H9 (cell line): Measurements from ENCODE around the gene UTP4. TPM values are rescaled to one million over a fixed set of nuclear protein-coding genes. Genes with fewer than 3 reads are reported as not detected.
"Not testable (repeated sequence)": the region's sequence is repeated elsewhere in the genome, so short reads cannot be mapped to it uniquely, and the experiment has no call there.

Experiments
- DNase-seq: peaks from one replicate; pipeline ENCODE4 v3.0.0-alpha.2; 2017
- H2AFZ ChIP-seq: one replicate; pipeline ENCODE4 v1.6.1; 2013; ENCODE audit warnings: mild to moderate bottlenecking, low read length, control low read depth, moderate library complexity
- H2AK5ac ChIP-seq: 2 replicates; pipeline ENCODE4 v1.6.1; 2013; ENCODE audit warnings: low read length, control low read depth, mixed read lengths; ENCODE audit not compliant: insufficient read length
- H2BK120ac ChIP-seq: one replicate; pipeline ENCODE4 v1.6.1; 2013; ENCODE audit warnings: low read depth, mild to moderate bottlenecking, low read length, control low read depth, inconsistent platforms; ENCODE audit not compliant: poor library complexity, severe bottlenecking
- H2BK12ac ChIP-seq: 2 replicates; pipeline ENCODE4 v1.6.1; 2013; ENCODE audit warnings: low read length, control low read depth, mixed read lengths, low read depth; ENCODE audit not compliant: insufficient read length
- H2BK15ac ChIP-seq: 2 replicates; pipeline ENCODE4 v1.6.1; 2013; ENCODE audit warnings: low read depth, low read length, control low read depth
- H2BK20ac ChIP-seq: one replicate; pipeline ENCODE4 v1.6.1; 2013; ENCODE audit warnings: low read depth, mild to moderate bottlenecking, low read length, control low read depth, inconsistent platforms; ENCODE audit not compliant: poor library complexity, severe bottlenecking
- H2BK5ac ChIP-seq: 2 replicates; pipeline ENCODE4 v1.6.1; 2013; ENCODE audit warnings: low read length, control low read depth, mixed read lengths; ENCODE audit not compliant: insufficient read length
- H3K14ac ChIP-seq: 2 replicates; pipeline ENCODE4 v1.6.1; 2013; ENCODE audit warnings: low read length, control low read depth; ENCODE audit not compliant: insufficient read depth
- H3K18ac ChIP-seq: 2 replicates; pipeline ENCODE4 v1.6.1; 2013; ENCODE audit warnings: low read depth, mild to moderate bottlenecking, mixed read lengths, low read length, control low read depth; ENCODE audit not compliant: insufficient read length
- H3K23ac ChIP-seq: 2 replicates; pipeline ENCODE4 v1.6.1; 2013; ENCODE audit warnings: low read length, control low read depth, mixed read lengths, low read depth; ENCODE audit not compliant: insufficient read length
- H3K23me2 ChIP-seq: 2 replicates; pipeline ENCODE4 v1.6.1; 2013; ENCODE audit warnings: low read depth, mild to moderate bottlenecking, mixed read lengths, low read length, control low read depth; ENCODE audit not compliant: insufficient read length, poor library complexity, severe bottlenecking
- H3K27ac ChIP-seq: 2 replicates; pipeline ENCODE4 v1.5.1; 2013; ENCODE audit warnings: low read length, control low read depth, mixed read lengths, low read depth; ENCODE audit not compliant: insufficient read length
- H3K27me3 ChIP-seq: 2 replicates; pipeline ENCODE4 v1.6.1; 2013; ENCODE audit warnings: low read length, control low read depth, inconsistent platforms; ENCODE audit not compliant: insufficient read depth
- H3K4ac ChIP-seq: 2 replicates; pipeline ENCODE4 v1.6.1; 2013; ENCODE audit warnings: low read depth, mild to moderate bottlenecking, control low read depth, inconsistent platforms, low read length, moderate library complexity
- H3K4me1 ChIP-seq: 2 replicates; pipeline ENCODE4 v1.6.1; 2013; ENCODE audit warnings: low read length, control low read depth, inconsistent platforms; ENCODE audit not compliant: insufficient read depth
- H3K4me2 ChIP-seq: 2 replicates; pipeline ENCODE4 v1.6.1; 2013; ENCODE audit warnings: low read length, control low read depth, mixed read lengths; ENCODE audit not compliant: insufficient read length, insufficient read depth
- H3K56ac ChIP-seq: 2 replicates; pipeline ENCODE4 v1.6.1; 2013; ENCODE audit warnings: low read depth, mild to moderate bottlenecking, mixed read lengths, low read length, control low read depth; ENCODE audit not compliant: insufficient read length
- H3K79me1 ChIP-seq: 2 replicates; pipeline ENCODE4 v1.6.1; 2013; ENCODE audit warnings: low read depth, mild to moderate bottlenecking, moderate library complexity, low read length, control low read depth, inconsistent platforms; ENCODE audit not compliant: insufficient read depth, poor library complexity, severe bottlenecking
- H3K79me2 ChIP-seq: 2 replicates; pipeline ENCODE4 v1.6.1; 2013; ENCODE audit warnings: low read length, control low read depth, inconsistent platforms; ENCODE audit not compliant: insufficient read depth
- H3K9ac ChIP-seq: 2 replicates; pipeline ENCODE4 v1.6.1; 2013; ENCODE audit warnings: low read length, control low read depth, mixed read lengths; ENCODE audit not compliant: insufficient read length; ENCODE audit errors: extremely low read depth
- H3K9me3 ChIP-seq: one replicate; pipeline ENCODE4 v1.6.1; 2013; ENCODE audit warnings: low read depth, low read length, inconsistent platforms; ENCODE audit not compliant: control insufficient read depth
- H3T11ph ChIP-seq: one replicate; pipeline ENCODE4 v1.6.1; 2013; ENCODE audit warnings: mild to moderate bottlenecking, low read length, control low read depth, inconsistent platforms
- H4K20me1 ChIP-seq: one replicate; pipeline ENCODE4 v1.6.1; 2013; ENCODE audit not compliant: control insufficient read depth, insufficient read length, insufficient read depth
- H4K5ac ChIP-seq: 2 replicates; pipeline ENCODE4 v1.6.1; 2013; ENCODE audit warnings: low read depth, mild to moderate bottlenecking, mixed read lengths, low read length, control low read depth; ENCODE audit not compliant: insufficient read length
- H4K8ac ChIP-seq: replicated peaks from 2 replicates; pipeline ENCODE4 v1.6.1; 2013; ENCODE audit warnings: low read length, control low read depth, mixed read lengths, low read depth; ENCODE audit not compliant: insufficient read length
- H4K91ac ChIP-seq: 2 replicates; pipeline ENCODE4 v1.6.1; 2013; ENCODE audit warnings: low read depth, mild to moderate bottlenecking, moderate library complexity, mixed read lengths, low read length, control low read depth; ENCODE audit not compliant: insufficient read length
- H3K27ac Mint-ChIP-seq, 3 experiments: 2 replicates in 2 of 3; 3 replicates in 1 of 3; pipeline ENCODE4 v1.8.0; 2020 to 2021; ENCODE audit warnings: mixed read lengths in 3 of 3, mild to moderate bottlenecking in 1 of 3, moderate library complexity in 1 of 3
- H3K27me3 Mint-ChIP-seq: 2 replicates; pipeline ENCODE4 v1.8.0; 2021; ENCODE audit warnings: low read depth, mild to moderate bottlenecking, moderate library complexity, mixed read lengths
- H3K36me3 Mint-ChIP-seq, 3 experiments: 2 replicates in 2 of 3; 3 replicates in 1 of 3; pipeline ENCODE4 v1.8.0; 2020 to 2021; ENCODE audit warnings: low read depth in 3 of 3, mixed read lengths in 3 of 3; ENCODE audit not compliant: insufficient read depth in 1 of 3
- H3K4me1 Mint-ChIP-seq, 2 experiments: 2 replicates each; pipeline ENCODE4 v1.8.0; 2020; ENCODE audit warnings: mixed read lengths in 2 of 2
- H3K4me3 Mint-ChIP-seq, 2 experiments: 2 replicates in 1 of 2; 3 replicates in 1 of 2; pipeline ENCODE4 v1.8.0; 2020 to 2021; ENCODE audit warnings: mild to moderate bottlenecking in 2 of 2, mixed read lengths in 2 of 2, moderate library complexity in 1 of 2
- H3K9me3 Mint-ChIP-seq, 2 experiments: 2 replicates in 1 of 2; 3 replicates in 1 of 2; pipeline ENCODE4 v1.8.0; 2020; ENCODE audit warnings: mild to moderate bottlenecking in 2 of 2, mixed read lengths in 2 of 2, moderate library complexity in 1 of 2
- CTCF ChIP-seq: fragments of 200-600 bp; sonication (generic); conservative IDR thresholded peaks from 3 replicates; pipeline ENCODE4 v1.8.0; 2021; ENCODE audit warnings: antibody characterized with exemption, mild to moderate bottlenecking
- WGBS: extraction: QIAGEN DNeasy Blood & Tissue Kit; methylation state at CpG from one replicate; pipeline ENCODE4 v1.1.7; 2013; ENCODE audit warnings: missing lambda C conversion rate, low lambda C conversion rate, mixed read lengths; ENCODE audit not compliant: insufficient read length; ENCODE audit errors: extremely low coverage; 5-methylcytosine and 5-hydroxymethylcytosine counted together
- total RNA-seq: library from RNA; stranded (reverse); gene quantifications from 2 replicates; pipeline ENCODE4 v1.2.1, GENCODE V29; 2021

The UTP4 gene
- total RNA-seq, 1 experiment from 2014 or later: 94.0 TPM

GRCh38 chr16:69138608-69139007 lies 6.2 kb downstream of the UTP4 start:
- Histone ChIP-seq H3K23me2 (no peaks in the 10 kb centered on the region), H3K4me1 (no peaks in the 10 kb centered on the region; the same call in 1 of the 2 replicates), H4K5ac (no peak overlapping the region), H3K14ac (no peak overlapping the region), H3K79me1 (no peaks in the 10 kb centered on the region), H3K18ac (no peak overlapping the region), H2BK5ac (no peak overlapping the region), H3K27ac (no peak overlapping the region), H3T11ph (no peak overlapping the region), H2BK120ac (no peak overlapping the region), H3K23ac (no peak overlapping the region), H2BK12ac (no peak overlapping the region), H3K56ac (no peak overlapping the region), H2AFZ (no peak overlapping the region), H3K27me3 (no peaks in the 10 kb centered on the region), H4K20me1 (no peaks in the 10 kb centered on the region), H4K91ac (no peak overlapping the region), H3K9me3 (no peaks in the 10 kb centered on the region), H3K9ac (no peak overlapping the region), H3K4me2 (no peak overlapping the region), H4K8ac (no peak overlapping the region), H2AK5ac (no peak overlapping the region), H2BK15ac (no peak overlapping the region), H3K4ac (no peak overlapping the region), H3K79me2 (peaks cover 17% of the 10 kb centered on the region), H2BK20ac (no peak overlapping the region)
- H3K27ac Mint-ChIP-seq: no peak overlapping the region
- no peaks in the 10 kb centered on the region for H3K9me3 Mint-ChIP-seq
- no peaks in the 10 kb centered on the region for H3K27me3 Mint-ChIP-seq
- peaks cover 7 to 11% of the 10 kb centered on the region in 2 experiments; a peak in 3 of 4 replicates for H3K4me1 Mint-ChIP-seq
- no peak for TF ChIP-seq CTCF
- H3K36me3 Mint-ChIP-seq: peaks cover 49 to 85% (median 80%) of the 10 kb centered on the region in 3 experiments; a peak in 6 of 7 replicates
- H3K4me3 Mint-ChIP-seq: no peak overlapping the region
- no CpG with 5 or more reads among the region's 2 CpGs for WGBS
- DNase-seq: no peak

- not testable (repeated sequence) for H3K79me1 ChIP-seq, H4K20me1 ChIP-seq, H2BK12ac ChIP-seq, DNase-seq, H3K79me2 ChIP-seq, H3K4me3 Mint-ChIP-seq, H3K4me2 ChIP-seq, H3K23me2 ChIP-seq, H2BK15ac ChIP-seq, H3K4me1 Mint-ChIP-seq, H3K9ac ChIP-seq, H3K27me3 Mint-ChIP-seq, H4K8ac ChIP-seq, H2BK20ac ChIP-seq, H3K4ac ChIP-seq, H3K27me3 ChIP-seq, H4K91ac ChIP-seq, H3K9me3 ChIP-seq, H3K56ac ChIP-seq, H3K4me1 ChIP-seq, H3K27ac ChIP-seq, H4K5ac ChIP-seq, H2AFZ ChIP-seq, H3K27ac Mint-ChIP-seq, H3K14ac ChIP-seq, H3T11ph ChIP-seq, H2BK120ac ChIP-seq, H3K9me3 Mint-ChIP-seq, H3K23ac ChIP-seq, H2BK5ac ChIP-seq, H2AK5ac ChIP-seq, H3K18ac ChIP-seq
- H3K36me3 Mint-ChIP-seq: peaks cover 56 to 86% (median 80%) of the 10 kb centered on the region in 3 experiments; a peak in 6 of 7 replicates
- WGBS: no CpG with 5 or more reads among the region's 7 CpGs
These were observed 7.0 kb downstream of the UTP4 start for GRCh38 chr16:69139464-69139863.
